Mesendoderm (in vitro differentiated cells): ENCODE results near the gene ERMAP.

Experiments used
- DNase-seq: peaks from one replicate; pipeline ENCODE4 v3.0.0; 2013
- H2AK5ac ChIP-seq: 2 replicates; pipeline ENCODE4 v1.6.1; 2013; ENCODE audit warnings: low read length, inconsistent platforms
- H2BK120ac ChIP-seq: 2 replicates; pipeline ENCODE4 v1.6.1; 2013; ENCODE audit warnings: low read depth, mild to moderate bottlenecking, low read length, moderate library complexity, mixed read lengths
- H2BK15ac ChIP-seq: replicated peaks from 2 replicates; pipeline ENCODE4 v1.6.1; 2013; ENCODE audit warnings: low read depth, mild to moderate bottlenecking, moderate library complexity
- H2BK5ac ChIP-seq: 2 replicates; pipeline ENCODE4 v1.6.1; 2013; ENCODE audit warnings: low read length, inconsistent platforms
- H3K18ac ChIP-seq: 2 replicates; pipeline ENCODE4 v1.6.1; 2013; ENCODE audit warnings: mild to moderate bottlenecking, low read length, mixed read lengths
- H3K23ac ChIP-seq: one replicate; pipeline ENCODE4 v1.6.1; 2013; ENCODE audit warnings: low read length
- H3K27ac ChIP-seq: 2 replicates; pipeline ENCODE4 v1.5.1; 2013; ENCODE audit warnings: low read depth, mild to moderate bottlenecking, inconsistent platforms, low read length, moderate library complexity
- H3K27me3 ChIP-seq: 2 replicates; pipeline ENCODE4 v1.6.1; 2013; ENCODE audit warnings: low read length, control low read depth, mild to moderate bottlenecking, inconsistent platforms; ENCODE audit not compliant: insufficient read depth, poor library complexity
- H3K36me3 ChIP-seq: 2 replicates; pipeline ENCODE4 v1.6.1; 2013; ENCODE audit warnings: low read length, inconsistent platforms; ENCODE audit not compliant: control insufficient read depth, insufficient read depth
- H3K4ac ChIP-seq: one replicate; pipeline ENCODE4 v1.6.1; 2013; ENCODE audit warnings: low read depth, mild to moderate bottlenecking, low read length, moderate library complexity
- H3K4me1 ChIP-seq: 2 replicates; pipeline ENCODE4 v1.6.1; 2013; ENCODE audit warnings: low read depth, low read length, inconsistent platforms; ENCODE audit not compliant: control insufficient read depth
- H3K4me2 ChIP-seq: 2 replicates; pipeline ENCODE4 v1.6.1; 2013; ENCODE audit warnings: low read length
- H3K4me3 ChIP-seq: 2 replicates; pipeline ENCODE4 v1.5.1; 2013; ENCODE audit warnings: mild to moderate bottlenecking, low read length
- H3K56ac ChIP-seq: one replicate; pipeline ENCODE4 v1.6.1; 2013; ENCODE audit warnings: low read length
- H3K79me1 ChIP-seq: 2 replicates; pipeline ENCODE4 v1.6.1; 2013; ENCODE audit warnings: low read length, inconsistent platforms
- H3K79me2 ChIP-seq: 2 replicates; pipeline ENCODE4 v1.6.1; 2013; ENCODE audit warnings: mild to moderate bottlenecking, low read length; ENCODE audit not compliant: control insufficient read depth, insufficient read depth
- H3K9ac ChIP-seq: 2 replicates; pipeline ENCODE4 v1.6.1; 2013; ENCODE audit warnings: low read length, inconsistent platforms
- H4K5ac ChIP-seq: one replicate; pipeline ENCODE4 v1.6.1; 2013; ENCODE audit warnings: low read length
- H4K8ac ChIP-seq: one replicate; pipeline ENCODE4 v1.6.1; 2013; ENCODE audit warnings: low read depth, mild to moderate bottlenecking, control low read depth, low read length, moderate library complexity
- WGBS: extraction: QIAGEN DNeasy Blood & Tissue Kit; methylation state at CpG from one replicate; pipeline ENCODE4 v1.1.7; 2013; ENCODE audit warnings: low lambda C conversion rate, missing lambda C conversion rate; ENCODE audit not compliant: insufficient coverage; ENCODE audit errors: extremely low coverage; 5-methylcytosine and 5-hydroxymethylcytosine counted together

ERMAP gene

GRCh38 chr1:42833981-42834380 is 17.1 kb downstream of the ERMAP start:
- Histone ChIP-seq H2BK120ac (no peak overlapping the region), H2BK15ac (no peak overlapping the region), H3K27me3 (no peaks in the 10 kb centered on the region), H3K18ac (no peak overlapping the region), H3K27ac (no peak overlapping the region), H2BK5ac (no peak overlapping the region), H3K79me2 (no peaks in the 10 kb centered on the region), H3K4me3 (no peak overlapping the region), H4K8ac (no peak overlapping the region), H3K56ac (no peak overlapping the region), H2AK5ac (no peak overlapping the region), H3K4me2 (no peak overlapping the region), H3K4me1 (peaks cover 11% of the 10 kb centered on the region), H4K5ac (no peak overlapping the region), H3K36me3 (no peaks in the 10 kb centered on the region), H3K23ac (no peak overlapping the region), H3K4ac (no peak overlapping the region), H3K9ac (no peak overlapping the region), H3K79me1 (no peaks in the 10 kb centered on the region)
- DNase-seq: no peak
- no CpG with 5 or more reads among the region's 4 CpGs for WGBS

- H4K5ac ChIP-seq: no peak overlapping the region
- H3K9ac ChIP-seq: no peak overlapping the region
- H3K79me1 ChIP-seq: no peaks in the 10 kb centered on the region
- H3K27me3 ChIP-seq: no peaks in the 10 kb centered on the region
- no peak overlapping the region for H2BK120ac ChIP-seq
- no peak overlapping the region for H3K4ac ChIP-seq
- H3K4me1 ChIP-seq: peaks cover 11% of the 10 kb centered on the region
- H3K18ac ChIP-seq: no peak overlapping the region
- no peak overlapping the region for H3K4me2 ChIP-seq
- no peak overlapping the region for H3K4me3 ChIP-seq
- WGBS: no CpG with 5 or more reads among the region's 5 CpGs
- H3K79me2 ChIP-seq: no peaks in the 10 kb centered on the region
- H2BK15ac ChIP-seq: no peak overlapping the region
- H3K56ac ChIP-seq: no peak overlapping the region
- no peak overlapping the region for H2BK5ac ChIP-seq
- no peak overlapping the region for H3K23ac ChIP-seq
- no peak overlapping the region for H3K27ac ChIP-seq
- DNase-seq: peak; percentile 30
- H3K36me3 ChIP-seq: no peaks in the 10 kb centered on the region
- no peak overlapping the region for H2AK5ac ChIP-seq
- H4K8ac ChIP-seq: no peak overlapping the region
These were observed 17.9 kb downstream of the ERMAP start for GRCh38 chr1:42834803-42835202.

GRCh38 chr1:42835422-42835821 is 18.5 kb downstream of the ERMAP start:
- H4K8ac ChIP-seq: no peak overlapping the region
- no peaks in the 10 kb centered on the region for H3K79me1 ChIP-seq
- H2BK120ac ChIP-seq: no peak overlapping the region
- DNase-seq: peak; percentile 71
- no peak overlapping the region for H3K4ac ChIP-seq
- H3K79me2 ChIP-seq: no peaks in the 10 kb centered on the region
- H3K9ac ChIP-seq: no peak overlapping the region
- H3K27ac ChIP-seq: no peak overlapping the region
- H2AK5ac ChIP-seq: no peak overlapping the region
- no peak overlapping the region for H3K23ac ChIP-seq
- H4K5ac ChIP-seq: no peak overlapping the region
- H2BK5ac ChIP-seq: no peak overlapping the region
- no peak overlapping the region for H2BK15ac ChIP-seq
- H3K4me3 ChIP-seq: no peak overlapping the region
- no CpG with 5 or more reads among the region's 2 CpGs for WGBS
- no peak overlapping the region for H3K56ac ChIP-seq
- H3K4me2 ChIP-seq: no peak overlapping the region
- no peaks in the 10 kb centered on the region for H3K36me3 ChIP-seq
- peaks cover 11% of the 10 kb centered on the region for H3K4me1 ChIP-seq
- H3K18ac ChIP-seq: no peak overlapping the region
- H3K27me3 ChIP-seq: no peaks in the 10 kb centered on the region

GRCh38 chr1:42837709-42838108 is 20.8 kb downstream of the ERMAP start:
- Histone ChIP-seq H3K4me1 (peaks cover 7% of the 10 kb centered on the region), H2BK15ac (no peak overlapping the region), H2BK120ac (no peak overlapping the region), H3K18ac (no peak overlapping the region), H3K4me3 (no peak overlapping the region), H4K8ac (no peak overlapping the region), H3K36me3 (no peaks in the 10 kb centered on the region), H3K4me2 (no peak overlapping the region), H3K79me1 (no peaks in the 10 kb centered on the region), H3K27me3 (no peaks in the 10 kb centered on the region), H3K79me2 (no peaks in the 10 kb centered on the region), H3K4ac (no peak overlapping the region), H3K9ac (no peak overlapping the region), H3K56ac (no peak overlapping the region), H4K5ac (no peak overlapping the region), H2BK5ac (no peak overlapping the region), H2AK5ac (no peak overlapping the region), H3K27ac (no peak overlapping the region), H3K23ac (no peak overlapping the region)
- WGBS: no CpG with 5 or more reads among the region's 3 CpGs
- no peak for DNase-seq

GRCh38 chr1:42838482-42839190 is 21.7 kb downstream of the ERMAP start:
- Histone ChIP-seq H3K79me2 (no peaks in the 10 kb centered on the region), H3K36me3 (no peaks in the 10 kb centered on the region), H3K79me1 (no peaks in the 10 kb centered on the region), H3K27me3 (no peaks in the 10 kb centered on the region), H3K18ac (no peak overlapping the region), H3K4me2 (no peak overlapping the region), H2BK5ac (no peak overlapping the region), H3K4me1 (peaks cover 7% of the 10 kb centered on the region), H3K4me3 (no peak overlapping the region), H3K27ac (no peak overlapping the region), H3K9ac (no peak overlapping the region), H3K4ac (no peak overlapping the region), H2BK15ac (no peak overlapping the region), H3K23ac (no peak overlapping the region), H4K8ac (no peak overlapping the region), H3K56ac (no peak overlapping the region), H2AK5ac (no peak overlapping the region), H2BK120ac (no peak overlapping the region), H4K5ac (no peak overlapping the region)
- WGBS: no CpG with 5 or more reads among the region's 7 CpGs
- no peak for DNase-seq

GRCh38 chr1:42841010-42841409 is 24.1 kb downstream of the ERMAP start:
- H3K9ac ChIP-seq: no peak overlapping the region
- WGBS: no CpG with 5 or more reads among the region's 3 CpGs
- no peaks in the 10 kb centered on the region for H3K79me1 ChIP-seq
- no peaks in the 10 kb centered on the region for H3K79me2 ChIP-seq
- H2AK5ac ChIP-seq: no peak overlapping the region
- H3K4me2 ChIP-seq: no peak overlapping the region
- no peak overlapping the region for H3K18ac ChIP-seq
- no peak overlapping the region for H3K23ac ChIP-seq
- H4K8ac ChIP-seq: no peak overlapping the region
- no peak overlapping the region for H4K5ac ChIP-seq
- no peak overlapping the region for H2BK15ac ChIP-seq
- no peaks in the 10 kb centered on the region for H3K27me3 ChIP-seq
- H3K4ac ChIP-seq: no peak overlapping the region
- no peak overlapping the region for H3K56ac ChIP-seq
- H2BK5ac ChIP-seq: no peak overlapping the region
- H3K36me3 ChIP-seq: no peaks in the 10 kb centered on the region
- DNase-seq: no peak
- no peaks in the 10 kb centered on the region for H3K4me1 ChIP-seq
- no peak overlapping the region for H3K27ac ChIP-seq
- H3K4me3 ChIP-seq: no peak overlapping the region
- H2BK120ac ChIP-seq: no peak overlapping the region
